CD4-positive, alpha-beta memory T cell (primary cell): ENCODE results near the gene SRGAP1. TPM values are rescaled to one million over a fixed set of nuclear protein-coding genes. Genes with fewer than 3 reads are reported as not detected.

Experiments
- CTCF ChIA-PET: fragments of 350-600 bp; sonication (Branson Sonifier 250); formaldehyde crosslinking; loops from one replicate; lab custom pipeline; 2021; ENCODE audit warnings: inconsistent platforms; ENCODE audit not compliant: partially characterized antibody; lab: Charles Lee
- POLR2A ChIA-PET: fragments of 350-600 bp; sonication (Branson Sonifier 250); formaldehyde crosslinking; loops from one replicate; lab custom pipeline; 2021; ENCODE audit not compliant: partially characterized antibody; lab: Charles Lee
- DNase-seq, 5 donors: peaks; one replicate each; pipeline versions ENCODE4 v3.0.0 to v3.0.0-alpha.2; 2020 to 2022; ENCODE audit warnings: mixed read lengths in 1 of 5
- H3K27ac ChIP-seq: one replicate; pipeline ENCODE4 v1.7.0; 2013; ENCODE audit warnings: low read depth, low read length
- H3K27me3 ChIP-seq: 2 replicates; pipeline ENCODE4 v1.7.0; 2013; ENCODE audit warnings: mild to moderate bottlenecking, low read length, moderate library complexity; ENCODE audit not compliant: insufficient read depth
- H3K36me3 ChIP-seq: 2 replicates; pipeline ENCODE4 v1.7.0; 2013; ENCODE audit warnings: mild to moderate bottlenecking, low read length, moderate library complexity; ENCODE audit not compliant: insufficient read depth
- H3K4me1 ChIP-seq: 2 replicates; pipeline ENCODE4 v1.7.0; 2013; ENCODE audit warnings: mild to moderate bottlenecking, low read length, moderate library complexity; ENCODE audit not compliant: insufficient read depth
- H3K4me3 ChIP-seq, 2 donors: one replicate each; pipeline ENCODE4 v1.7.0; 2013; ENCODE audit warnings: low read length in 2 of 2, mild to moderate bottlenecking in 1 of 2
- H3K9me3 ChIP-seq, 2 donors: one replicate each; pipeline ENCODE4 v1.7.0; 2013; ENCODE audit warnings: low read length in 2 of 2, control low read depth in 1 of 2; ENCODE audit not compliant: control insufficient read depth in 1 of 2
- H3K27ac Mint-ChIP-seq, 7 donors: one replicate each; pipeline ENCODE4 v1.8.0; 2020 to 2021; ENCODE audit warnings: mixed read lengths in 7 of 7, mild to moderate bottlenecking in 6 of 7, inconsistent platforms in 3 of 7, moderate library complexity in 3 of 7
- H3K27me3 Mint-ChIP-seq, 2 donors: one replicate each; pipeline ENCODE4 v1.8.0; 2020 to 2021; ENCODE audit warnings: mixed read lengths in 2 of 2
- H3K36me3 Mint-ChIP-seq, 2 donors: one replicate each; pipeline ENCODE4 v1.8.0; 2020 to 2021; ENCODE audit warnings: mixed read lengths in 2 of 2, inconsistent platforms in 1 of 2, mild to moderate bottlenecking in 1 of 2
- H3K4me1 Mint-ChIP-seq, 4 donors: one replicate each; pipeline ENCODE4 v1.8.0; 2020 to 2021; ENCODE audit warnings: mixed read lengths in 4 of 4, mild to moderate bottlenecking in 1 of 4
- H3K4me3 Mint-ChIP-seq, 8 donors: one replicate each; pipeline ENCODE4 v1.8.0; 2020 to 2021; ENCODE audit warnings: mixed read lengths in 8 of 8, mild to moderate bottlenecking in 7 of 8, moderate library complexity in 6 of 8, inconsistent platforms in 3 of 8
- H3K9me3 Mint-ChIP-seq, 8 donors: one replicate each; pipeline ENCODE4 v1.8.0; 2020 to 2021; ENCODE audit warnings: mixed read lengths in 8 of 8, mild to moderate bottlenecking in 5 of 8, inconsistent platforms in 3 of 8, moderate library complexity in 1 of 8
- intact Hi-C: fragments of 100-400 bp; cut with micrococcal nuclease; formaldehyde crosslinking; loops from one replicate; pipeline ENCODE4 v1.15.1; 2023
- polyA plus RNA-seq, 2 donors: library from polyadenylated mRNA; unstranded; fragments of 300-500 nt; fragmentation: Illumina TruSeq; gene quantifications; one replicate each; pipeline ENCODE4 v1.2.3, GENCODE V29; 2021
- total RNA-seq, 2 experiments: library from RNA; stranded (reverse); gene quantifications; one replicate each; pipeline ENCODE4 v1.2.3, GENCODE V29; 2021

The SRGAP1 gene
- total and polyA plus RNA-seq, 4 experiments from 2014 or later = 0.03 to 0.09 TPM; not detected in 2

- H3K27ac ChIP-seq = no peak overlapping the region
- Mint-ChIP-seq H3K4me1 (no peaks in the 10 kb centered on the region), H3K36me3 (no peaks in the 10 kb centered on the region), H3K9me3 (peaks cover 0 to 4% (median 0%) of the 10 kb centered on the region in 8 donors), H3K27ac (no peak overlapping the region), H3K4me3 (no peak overlapping the region), H3K27me3 (peaks cover 6 to 8% of the 10 kb centered on the region in 2 donors)
- H3K9me3 ChIP-seq = no peaks in the 10 kb centered on the region
- DNase-seq = no peak
- ChIA-PET CTCF (no interaction called here), POLR2A (no interaction called here)
- intact Hi-C loops = no loop called here
- no peaks in the 10 kb centered on the region for H3K36me3 ChIP-seq
- no peak overlapping the region for H3K4me3 ChIP-seq
- no peaks in the 10 kb centered on the region for H3K27me3 ChIP-seq
- no peaks in the 10 kb centered on the region for H3K4me1 ChIP-seq
Measured at GRCh38 chr12:64051057-64051456, 206.6 kb downstream of the SRGAP1 start.

GRCh38 chr12:64053117-64053516 lies 208.6 kb downstream of the SRGAP1 start:
- no peak for DNase-seq
- Mint-ChIP-seq H3K9me3 (peaks cover 0 to 5% (median 0%) of the 10 kb centered on the region in 8 donors), H3K36me3 (no peaks in the 10 kb centered on the region), H3K4me1 (no peaks in the 10 kb centered on the region), H3K27me3 (peaks cover 8 to 9% of the 10 kb centered on the region in 2 donors), H3K4me3 (no peak overlapping the region), H3K27ac (no peak overlapping the region)
- no peak overlapping the region for H3K4me3 ChIP-seq
- intact Hi-C loops = no loop called here
- no peaks in the 10 kb centered on the region for H3K27me3 ChIP-seq
- POLR2A ChIA-PET = no interaction called here
- no peaks in the 10 kb centered on the region for H3K4me1 ChIP-seq
- no peaks in the 10 kb centered on the region for H3K36me3 ChIP-seq
- no peak overlapping the region for H3K27ac ChIP-seq
- H3K9me3 ChIP-seq = no peaks in the 10 kb centered on the region
- CTCF ChIA-PET = no interaction called here

GRCh38 chr12:64054079-64054520 lies 209.6 kb downstream of the SRGAP1 start:
- Mint-ChIP-seq H3K27me3 (peaks cover 6 to 8% of the 10 kb centered on the region in 2 donors), H3K36me3 (no peaks in the 10 kb centered on the region), H3K27ac (no peak overlapping the region), H3K4me3 (no peak overlapping the region), H3K9me3 (peaks cover 0 to 5% (median 0%) of the 10 kb centered on the region in 8 donors), H3K4me1 (no peaks in the 10 kb centered on the region)
- no peak for DNase-seq
- Histone ChIP-seq H3K9me3 (no peaks in the 10 kb centered on the region), H3K4me3 (no peak overlapping the region), H3K27ac (no peak overlapping the region), H3K36me3 (no peaks in the 10 kb centered on the region), H3K4me1 (no peaks in the 10 kb centered on the region), H3K27me3 (no peaks in the 10 kb centered on the region)
- CTCF ChIA-PET = no interaction called here
- intact Hi-C loops = no loop called here
- POLR2A ChIA-PET = no interaction called here

GRCh38 chr12:64056741-64057140 lies 212.2 kb downstream of the SRGAP1 start:
- Mint-ChIP-seq H3K4me3 (no peak overlapping the region), H3K27me3 (peaks cover 6 to 8% of the 10 kb centered on the region in 2 donors), H3K4me1 (no peaks in the 10 kb centered on the region), H3K27ac (no peak overlapping the region), H3K9me3 (peaks cover 0 to 5% (median 0%) of the 10 kb centered on the region in 8 donors), H3K36me3 (no peaks in the 10 kb centered on the region)
- Histone ChIP-seq H3K27me3 (no peaks in the 10 kb centered on the region), H3K27ac (no peak overlapping the region), H3K4me3 (no peak overlapping the region), H3K4me1 (no peaks in the 10 kb centered on the region), H3K36me3 (no peaks in the 10 kb centered on the region), H3K9me3 (no peaks in the 10 kb centered on the region)
- POLR2A ChIA-PET = no interaction called here
- CTCF ChIA-PET = no interaction called here
- intact Hi-C loops = no loop called here
- DNase-seq = no peak

GRCh38 chr12:64057706-64058105 lies 213.2 kb downstream of the SRGAP1 start:
- Mint-ChIP-seq H3K4me1 (no peaks in the 10 kb centered on the region), H3K4me3 (no peak overlapping the region), H3K27me3 (peaks cover 4 to 8% of the 10 kb centered on the region in 2 donors), H3K27ac (no peak overlapping the region), H3K36me3 (no peaks in the 10 kb centered on the region), H3K9me3 (peaks cover 0 to 5% (median 0%) of the 10 kb centered on the region in 8 donors)
- H3K27me3 ChIP-seq = no peaks in the 10 kb centered on the region
- H3K27ac ChIP-seq = no peak overlapping the region
- H3K4me1 ChIP-seq = no peaks in the 10 kb centered on the region
- intact Hi-C loops = no loop called here
- CTCF ChIA-PET = no interaction called here
- no peak for DNase-seq
- no peaks in the 10 kb centered on the region for H3K36me3 ChIP-seq
- H3K4me3 ChIP-seq = no peak overlapping the region
- no peaks in the 10 kb centered on the region for H3K9me3 ChIP-seq
- POLR2A ChIA-PET = no interaction called here

- no peak overlapping the region for H3K27ac Mint-ChIP-seq
- H3K4me3 Mint-ChIP-seq = no peak overlapping the region
- Histone ChIP-seq H3K27ac (no peak overlapping the region), H3K36me3 (no peaks in the 10 kb centered on the region), H3K27me3 (no peaks in the 10 kb centered on the region), H3K9me3 (no peaks in the 10 kb centered on the region), H3K4me1 (no peaks in the 10 kb centered on the region), H3K4me3 (no peak overlapping the region)
- DNase-seq = no peak
- peaks cover 6 to 8% of the 10 kb centered on the region in 2 donors for H3K27me3 Mint-ChIP-seq
- intact Hi-C loops = no loop called here
- CTCF ChIA-PET = no interaction called here
- no peaks in the 10 kb centered on the region for H3K4me1 Mint-ChIP-seq
- H3K36me3 Mint-ChIP-seq = no peaks in the 10 kb centered on the region
- POLR2A ChIA-PET = no interaction called here
- peaks cover 0 to 5% (median 0%) of the 10 kb centered on the region in 8 donors for H3K9me3 Mint-ChIP-seq
Measured at GRCh38 chr12:64058541-64059265, 214.2 kb downstream of the SRGAP1 start.

- H3K4me1 ChIP-seq = no peaks in the 10 kb centered on the region
- H3K36me3 ChIP-seq = no peaks in the 10 kb centered on the region
- Mint-ChIP-seq H3K4me3 (no peak overlapping the region), H3K9me3 (peaks cover 0 to 5% (median 0%) of the 10 kb centered on the region in 8 donors), H3K27ac (no peak overlapping the region), H3K36me3 (no peaks in the 10 kb centered on the region), H3K27me3 (peaks cover 6 to 8% of the 10 kb centered on the region in 2 donors), H3K4me1 (no peaks in the 10 kb centered on the region)
- no peaks in the 10 kb centered on the region for H3K27me3 ChIP-seq
- no peaks in the 10 kb centered on the region for H3K9me3 ChIP-seq
- no peak overlapping the region for H3K4me3 ChIP-seq
- POLR2A ChIA-PET = no interaction called here
- no peak overlapping the region for H3K27ac ChIP-seq
- intact Hi-C loops = no loop called here
- DNase-seq = no peak
- CTCF ChIA-PET = no interaction called here
Measured at GRCh38 chr12:64059685-64060084, 215.2 kb downstream of the SRGAP1 start.
